HepG2 (cell line): ENCODE data around the gene ANKRD11. TPM values are rescaled to one million over a fixed set of nuclear protein-coding genes. Genes with fewer than 3 reads are reported as not detected.

Source experiments
- ARID2 ChIP-seq: sonication (generic); formaldehyde crosslinking; IDR thresholded peaks from 2 replicates; pipeline ENCODE4 v1.8.1; 2022; ENCODE audit warnings: mild to moderate bottlenecking, missing genetic modification reagents, borderline replicate concordance
- ELF1 ChIP-seq: sonication (generic); formaldehyde crosslinking; IDR thresholded peaks from 2 replicates; pipeline ENCODE4 v1.4.0; 2020; ENCODE audit warnings: missing genetic modification reagents
- GPBP1L1 ChIP-seq: sonication (generic); formaldehyde crosslinking; IDR thresholded peaks from 2 replicates; pipeline ENCODE4 v1.5.0; 2020; ENCODE audit warnings: mild to moderate bottlenecking, missing genetic modification reagents
- GTF3A ChIP-seq: sonication (generic); formaldehyde crosslinking; conservative IDR thresholded peaks from 2 replicates; pipeline ENCODE4 v1.4.0; 2020; ENCODE audit warnings: mild to moderate bottlenecking, missing genetic modification reagents
- LCORL ChIP-seq, 2 experiments: fragments of 450-650 bp in 1 of 2; sonication (generic) in 1 of 2; formaldehyde crosslinking in 1 of 2; IDR thresholded peaks; 2 replicates each; pipeline versions ENCODE4 v1.5.0 to v1.6.1; 2017 to 2020; ENCODE audit warnings: antibody characterized with exemption in 1 of 2, missing genetic modification reagents in 1 of 2
- MXD1 ChIP-seq: sonication (generic); formaldehyde crosslinking; IDR thresholded peaks from 2 replicates; pipeline ENCODE4 v1.4.0; 2020; ENCODE audit warnings: mild to moderate bottlenecking, missing genetic modification reagents
- PHF8 ChIP-seq: sonication (generic); formaldehyde crosslinking; IDR thresholded peaks from 2 replicates; pipeline ENCODE4 v1.5.0; 2020; ENCODE audit warnings: missing genetic modification reagents
- TBL1XR1 ChIP-seq: fragments of 150-350 bp; IDR thresholded peaks from 2 replicates; pipeline ENCODE4 v1.6.1; 2014; ENCODE audit warnings: borderline replicate concordance, low read length; ENCODE audit not compliant: partially characterized antibody
- TBX2 ChIP-seq: sonication (generic); formaldehyde crosslinking; IDR thresholded peaks from 2 replicates; pipeline ENCODE4 v1.5.0; 2020; ENCODE audit warnings: missing genetic modification reagents, mild to moderate bottlenecking, borderline replicate concordance
- XRCC5 ChIP-seq: fragments of 200-400 bp; formaldehyde crosslinking; optimal IDR thresholded peaks from 2 replicates; pipeline ENCODE3; 2017; ENCODE audit warnings: mild to moderate bottlenecking, low read length
- ZNF101 ChIP-seq: sonication (generic); formaldehyde crosslinking; IDR thresholded peaks from 2 replicates; pipeline ENCODE4 v1.4.0; 2020; ENCODE audit warnings: mild to moderate bottlenecking, low read depth, missing genetic modification reagents, borderline replicate concordance
- ZNF12 ChIP-seq: sonication (generic); formaldehyde crosslinking; IDR thresholded peaks from 2 replicates; pipeline ENCODE4 v1.5.0; 2020; ENCODE audit warnings: missing genetic modification reagents
- ZNF614 ChIP-seq: IDR thresholded peaks from 2 replicates; pipeline ENCODE4 v1.6.1; 2018; ENCODE audit warnings: missing biosample characterization, missing genetic modification reagents, inconsistent platforms, borderline replicate concordance
- ZNF841 ChIP-seq: sonication (generic); formaldehyde crosslinking; IDR thresholded peaks from 2 replicates; pipeline ENCODE4 v1.8.1; 2023; ENCODE audit warnings: missing genetic modification reagents, borderline replicate concordance
- polyA plus RNA-seq, 8 experiments: library from polyadenylated mRNA; depleted of rRNA in 3 of 8; stranded (reverse) in 7 of 8; unstranded in 1 of 8; fragments of >200 nt; fragmentation: Illumina TruSeq in 4 of 8; extraction: Trizol in 4 of 8; gene quantifications; 2 replicates each; pipeline versions ENCODE4 v1.2.1 to v1.2.3, GENCODE V29; 2011 to 2016; ENCODE audit warnings: low read depth in 4 of 8, missing spikeins in 1 of 8, mixed read lengths in 1 of 8; ENCODE audit not compliant: insufficient read depth in 1 of 8
- total RNA-seq, 5 experiments: library from RNA; depleted of rRNA; stranded (reverse); fragments of >200 nt; fragmentation: Illumina TruSeq; extraction: Trizol; gene quantifications; 2 replicates each; pipeline ENCODE4 v1.2.3, GENCODE V29; 2016; ENCODE audit warnings: low read depth in 1 of 5
- TF ChIP-seq, protein P1 (sequence below): sonication (generic); formaldehyde crosslinking; IDR thresholded peaks from 2 replicates; pipeline ENCODE4 v1.8.0; 2022; ENCODE audit warnings: mild to moderate bottlenecking, missing genetic modification reagents; ENCODE audit not compliant: insufficient replicate concordance
- TF ChIP-seq, protein P2 (sequence below): sonication (generic); formaldehyde crosslinking; IDR thresholded peaks from 2 replicates; pipeline ENCODE4 v1.4.0; 2020; ENCODE audit warnings: low read depth, mild to moderate bottlenecking, missing genetic modification reagents
- TF ChIP-seq, protein P3 (sequence below): sonication (generic); formaldehyde crosslinking; IDR thresholded peaks from 2 replicates; pipeline ENCODE4 v1.8.1; 2023; ENCODE audit warnings: mild to moderate bottlenecking, missing genetic modification reagents
- TF ChIP-seq, protein P4 (sequence below): sonication (generic); formaldehyde crosslinking; IDR thresholded peaks from 2 replicates; pipeline ENCODE4 v1.5.1; 2020; ENCODE audit warnings: missing genetic modification reagents, mild to moderate bottlenecking, borderline replicate concordance

ANKRD11 gene
- total and polyA plus RNA-seq, 2 of the 13 experiments (the other 11 are each of a cell fraction or from before 2014, with no cell fraction given): 21.4 to 38.4 TPM

GRCh38 chr16:89507214-89507833 lies 17.0 kb upstream of the ANKRD11 start (continued):
- TF ChIP-seq ZNF614 (CRISPR knock-in tag): no peak
- TF ChIP-seq ZNF841: no peak
- TF ChIP-seq TBX2 (CRISPR knock-in tag): 0 out of 2 replicates have a peak, but pooled peaks have one; percentile 3
- TF ChIP-seq, protein P1, sequence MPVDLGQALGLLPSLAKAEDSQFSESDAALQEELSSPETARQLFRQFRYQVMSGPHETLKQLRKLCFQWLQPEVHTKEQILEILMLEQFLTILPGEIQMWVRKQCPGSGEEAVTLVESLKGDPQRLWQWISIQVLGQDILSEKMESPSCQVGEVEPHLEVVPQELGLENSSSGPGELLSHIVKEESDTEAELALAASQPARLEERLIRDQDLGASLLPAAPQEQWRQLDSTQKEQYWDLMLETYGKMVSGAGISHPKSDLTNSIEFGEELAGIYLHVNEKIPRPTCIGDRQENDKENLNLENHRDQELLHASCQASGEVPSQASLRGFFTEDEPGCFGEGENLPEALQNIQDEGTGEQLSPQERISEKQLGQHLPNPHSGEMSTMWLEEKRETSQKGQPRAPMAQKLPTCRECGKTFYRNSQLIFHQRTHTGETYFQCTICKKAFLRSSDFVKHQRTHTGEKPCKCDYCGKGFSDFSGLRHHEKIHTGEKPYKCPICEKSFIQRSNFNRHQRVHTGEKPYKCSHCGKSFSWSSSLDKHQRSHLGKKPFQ: peak; percentile 13
- no peak for TF ChIP-seq TBL1XR1
- no peak for TF ChIP-seq PHF8 (CRISPR knock-in tag)
- no peak for TF ChIP-seq LCORL (IDR thresholded peaks at IDR 0.05)
- TF ChIP-seq LCORL (CRISPR knock-in tag; IDR thresholded peaks at IDR 0.05): 0 out of 2 replicates have a peak, but pooled peaks have one; percentile 34
- peak; percentile 30 for TF ChIP-seq ELF1 (CRISPR knock-in tag)
- TF ChIP-seq ZNF101 (CRISPR knock-in tag): no peak
- no peak for TF ChIP-seq MXD1
- TF ChIP-seq, protein P2, sequence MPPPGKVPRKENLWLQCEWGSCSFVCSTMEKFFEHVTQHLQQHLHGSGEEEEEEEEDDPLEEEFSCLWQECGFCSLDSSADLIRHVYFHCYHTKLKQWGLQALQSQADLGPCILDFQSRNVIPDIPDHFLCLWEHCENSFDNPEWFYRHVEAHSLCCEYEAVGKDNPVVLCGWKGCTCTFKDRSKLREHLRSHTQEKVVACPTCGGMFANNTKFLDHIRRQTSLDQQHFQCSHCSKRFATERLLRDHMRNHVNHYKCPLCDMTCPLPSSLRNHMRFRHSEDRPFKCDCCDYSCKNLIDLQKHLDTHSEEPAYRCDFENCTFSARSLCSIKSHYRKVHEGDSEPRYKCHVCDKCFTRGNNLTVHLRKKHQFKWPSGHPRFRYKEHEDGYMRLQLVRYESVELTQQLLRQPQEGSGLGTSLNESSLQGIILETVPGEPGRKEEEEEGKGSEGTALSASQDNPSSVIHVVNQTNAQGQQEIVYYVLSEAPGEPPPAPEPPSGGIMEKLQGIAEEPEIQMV (CRISPR knock-in tag): peak; percentile 99
- no peak for TF ChIP-seq XRCC5
- no peak for TF ChIP-seq GTF3A (CRISPR knock-in tag)
- TF ChIP-seq, protein P3, sequence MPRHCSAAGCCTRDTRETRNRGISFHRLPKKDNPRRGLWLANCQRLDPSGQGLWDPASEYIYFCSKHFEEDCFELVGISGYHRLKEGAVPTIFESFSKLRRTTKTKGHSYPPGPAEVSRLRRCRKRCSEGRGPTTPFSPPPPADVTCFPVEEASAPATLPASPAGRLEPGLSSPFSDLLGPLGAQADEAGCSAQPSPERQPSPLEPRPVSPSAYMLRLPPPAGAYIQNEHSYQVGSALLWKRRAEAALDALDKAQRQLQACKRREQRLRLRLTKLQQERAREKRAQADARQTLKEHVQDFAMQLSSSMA (CRISPR knock-in tag): 0 out of 2 replicates have a peak, but pooled peaks have one; percentile 83
- no peak for TF ChIP-seq GPBP1L1 (CRISPR knock-in tag)
- TF ChIP-seq ZNF12 (CRISPR knock-in tag): 0 out of 2 replicates have a peak, but pooled peaks have one; percentile 10
- no peak for TF ChIP-seq ARID2
- TF ChIP-seq, protein P4, sequence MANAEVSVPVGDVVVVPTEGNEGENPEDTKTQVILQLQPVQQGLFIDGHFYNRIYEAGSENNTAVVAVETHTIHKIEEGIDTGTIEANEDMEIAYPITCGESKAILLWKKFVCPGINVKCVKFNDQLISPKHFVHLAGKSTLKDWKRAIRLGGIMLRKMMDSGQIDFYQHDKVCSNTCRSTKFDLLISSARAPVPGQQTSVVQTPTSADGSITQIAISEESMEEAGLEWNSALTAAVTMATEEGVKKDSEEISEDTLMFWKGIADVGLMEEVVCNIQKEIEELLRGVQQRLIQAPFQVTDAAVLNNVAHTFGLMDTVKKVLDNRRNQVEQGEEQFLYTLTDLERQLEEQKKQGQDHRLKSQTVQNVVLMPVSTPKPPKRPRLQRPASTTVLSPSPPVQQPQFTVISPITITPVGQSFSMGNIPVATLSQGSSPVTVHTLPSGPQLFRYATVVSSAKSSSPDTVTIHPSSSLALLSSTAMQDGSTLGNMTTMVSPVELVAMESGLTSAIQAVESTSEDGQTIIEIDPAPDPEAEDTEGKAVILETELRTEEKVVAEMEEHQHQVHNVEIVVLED (CRISPR knock-in tag): no peak
